ENCODE data around the gene ARHGAP20. TPM values are rescaled to one million over a fixed set of nuclear protein-coding genes. Genes with fewer than 3 reads are reported as not detected.
A peak's percentile ranks its signal among the peaks of the same experiment; 100 is the strongest.

The ARHGAP20 gene
- total RNA-seq, 4 donors from 2014 or later, result 0.51 to 2.3 (median 1.1) TPM

- Histone ChIP-seq H3K27ac (no peak overlapping the region), H3K4me1 (no peaks in the 10 kb centered on the region), H3K36me3 (no peaks in the 10 kb centered on the region), H3K4me3 (no peak overlapping the region), H3K9me3 (no peaks in the 10 kb centered on the region), H3K27me3 (no peaks in the 10 kb centered on the region)
- DNase-seq (no peak), ATAC-seq (no peak)
- in situ Hi-C loops (cut with MboI; ENCODE audit: low sequenced_read_pairs in 4 of 4) (no loop called here), intact Hi-C loops (cut with DNase I; ENCODE audit: low total_unique reads) (no loop called here)
- TF ChIP-seq POLR2A (IDR thresholded peaks at IDR 0.05) (no peak), CTCF (IDR thresholded peaks at IDR 0.05 in 4 of 5, conservative IDR thresholded peaks at IDR 0.05 in 1 of 5) (no peak)
These were observed 174.1 kb downstream of the ARHGAP20 start for GRCh38 chr11:110538154-110538553.

- Histone ChIP-seq H3K27ac (no peak overlapping the region), H3K36me3 (no peaks in the 10 kb centered on the region), H3K4me1 (no peaks in the 10 kb centered on the region), H3K4me3 (no peak overlapping the region), H3K27me3 (no peaks in the 10 kb centered on the region), H3K9me3 (no peaks in the 10 kb centered on the region)
- DNase-seq, result no peak
- peak in 1 of 2 donors; percentile 16 for ATAC-seq
- in situ Hi-C loops (cut with MboI; ENCODE audit: low sequenced_read_pairs in 4 of 4) (no loop called here), intact Hi-C loops (cut with DNase I; ENCODE audit: low total_unique reads) (no loop called here)
- TF ChIP-seq CTCF (IDR thresholded peaks at IDR 0.05 in 4 of 5, conservative IDR thresholded peaks at IDR 0.05 in 1 of 5) (no peak), POLR2A (IDR thresholded peaks at IDR 0.05) (no peak)
These were observed 181.1 kb downstream of the ARHGAP20 start for GRCh38 chr11:110530900-110531741.

GRCh38 chr11:110529043-110529442, 183.2 kb downstream of the ARHGAP20 start:
- no peak for DNase-seq
- Histone ChIP-seq H3K27me3 (no peaks in the 10 kb centered on the region), H3K36me3 (no peaks in the 10 kb centered on the region), H3K4me3 (no peak overlapping the region), H3K27ac (no peak overlapping the region), H3K4me1 (no peaks in the 10 kb centered on the region), H3K9me3 (no peaks in the 10 kb centered on the region)
- intact Hi-C loops (cut with DNase I; ENCODE audit: low total_unique reads) (no loop called here), in situ Hi-C loops (cut with MboI; ENCODE audit: low sequenced_read_pairs in 4 of 4) (no loop called here)
- ATAC-seq, result no peak
- TF ChIP-seq CTCF (IDR thresholded peaks at IDR 0.05 in 4 of 5, conservative IDR thresholded peaks at IDR 0.05 in 1 of 5) (no peak), POLR2A (IDR thresholded peaks at IDR 0.05) (no peak)

GRCh38 chr11:110527146-110527545, 185.1 kb downstream of the ARHGAP20 start:
- H3K4me3 ChIP-seq, result no peak overlapping the region
- ATAC-seq, result no peak
- no peaks in the 10 kb centered on the region for H3K4me1 ChIP-seq
- no peaks in the 10 kb centered on the region for H3K36me3 ChIP-seq
- H3K27me3 ChIP-seq, result no peaks in the 10 kb centered on the region
- TF ChIP-seq CTCF (IDR thresholded peaks at IDR 0.05 in 4 of 5, conservative IDR thresholded peaks at IDR 0.05 in 1 of 5), result no peak
- TF ChIP-seq POLR2A (IDR thresholded peaks at IDR 0.05), result no peak
- intact Hi-C loops (cut with DNase I; ENCODE audit: low total_unique reads) (no loop called here), in situ Hi-C loops (cut with MboI; ENCODE audit: low sequenced_read_pairs in 4 of 4) (no loop called here)
- H3K27ac ChIP-seq, result no peak overlapping the region
- no peaks in the 10 kb centered on the region for H3K9me3 ChIP-seq
- DNase-seq, result no peak
